Cardiac muscle cell (in vitro differentiated cells and primary cell): ENCODE measurements around the gene PIK3IP1. TPM values are rescaled to one million over a fixed set of nuclear protein-coding genes. Genes with fewer than 3 reads are reported as not detected.

Experiments
- DNase-seq, 2 donors: peaks; one replicate each; pipeline versions ENCODE4 v3.0.0 to v3.0.0-alpha.2; 2010 to 2017; ENCODE audit warnings: low read depth in 1 of 2, low spot score in 1 of 2
- H3K27ac ChIP-seq: fragments of 200-600 bp; sonication (generic); 2 replicates; pipeline ENCODE4 v1.5.1; 2016
- H3K27me3 ChIP-seq: fragments of 200-600 bp; sonication (generic); 2 replicates; pipeline ENCODE4 v1.6.0; 2016; ENCODE audit warnings: control low read depth
- H3K36me3 ChIP-seq: fragments of 200-600 bp; sonication (generic); 2 replicates; pipeline ENCODE4 v1.5.1; 2016; ENCODE audit warnings: control low read depth
- H3K4me1 ChIP-seq: fragments of 200-600 bp; sonication (generic); 2 replicates; pipeline ENCODE4 v1.8.1; 2017; ENCODE audit warnings: low read depth, mild to moderate bottlenecking, mixed run types
- H3K4me3 ChIP-seq: fragments of 200-600 bp; sonication (generic); 2 replicates; pipeline ENCODE4 v1.5.1; 2016; ENCODE audit warnings: mild to moderate bottlenecking
- H3K9me3 ChIP-seq: fragments of 200-600 bp; sonication (generic); 2 replicates; pipeline ENCODE4 v1.5.1; 2017; ENCODE audit warnings: low read depth, mild to moderate bottlenecking, control low read depth
- polyA plus RNA-seq: library from polyadenylated mRNA; unstranded; fragments of >200 nt; fragmentation: Nextera tagmentation; extraction: Ambion mirVana; gene quantifications from 2 replicates; pipeline ENCODE4 v1.2.1, GENCODE V29; 2016
- total RNA-seq: library from RNA; depleted of rRNA; stranded (reverse); fragments of >200 nt; gene quantifications from 2 replicates; pipeline ENCODE4 v1.2.3, GENCODE V29; 2016
- TF ChIP-seq, protein P1 (sequence below): IDR thresholded peaks from 2 replicates; pipeline ENCODE4 v1.5.1; 2012; ENCODE audit warnings: low read depth, mild to moderate bottlenecking, low read length

Gene PIK3IP1
- total and polyA plus RNA-seq, 2 experiments from 2014 or later: 7.2 to 12.0 TPM

DNA sequence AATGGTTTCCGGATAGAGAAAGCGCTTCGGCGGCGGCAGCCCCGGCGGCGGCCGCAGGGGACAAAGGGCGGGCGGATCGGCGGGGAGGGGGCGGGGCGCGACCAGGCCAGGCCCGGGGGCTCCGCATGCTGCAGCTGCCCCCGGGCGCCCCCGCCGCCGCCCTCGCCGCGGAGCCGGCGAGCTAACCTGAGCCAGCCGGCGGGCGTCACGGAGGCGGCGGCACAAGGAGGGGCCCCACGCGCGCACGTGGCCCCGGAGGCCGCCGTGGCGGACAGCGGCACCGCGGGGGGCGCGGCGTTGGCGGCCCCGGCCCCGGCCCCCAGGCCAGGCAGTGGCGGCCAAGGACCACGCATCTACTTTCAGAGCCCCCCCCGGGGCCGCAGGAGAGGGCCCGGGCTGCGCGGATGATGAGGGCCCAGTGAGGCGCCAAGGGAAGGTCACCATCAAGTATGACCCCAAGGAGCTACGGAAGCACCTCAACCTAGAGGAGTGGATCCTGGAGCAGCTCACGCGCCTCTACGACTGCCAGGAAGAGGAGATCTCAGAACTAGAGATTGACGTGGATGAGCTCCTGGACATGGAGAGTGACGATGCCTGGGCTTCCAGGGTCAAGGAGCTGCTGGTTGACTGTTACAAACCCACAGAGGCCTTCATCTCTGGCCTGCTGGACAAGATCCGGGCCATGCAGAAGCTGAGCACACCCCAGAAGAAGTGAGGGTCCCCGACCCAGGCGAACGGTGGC is 15.7 kb downstream of the PIK3IP1 start:
- TF ChIP-seq, protein P1, sequence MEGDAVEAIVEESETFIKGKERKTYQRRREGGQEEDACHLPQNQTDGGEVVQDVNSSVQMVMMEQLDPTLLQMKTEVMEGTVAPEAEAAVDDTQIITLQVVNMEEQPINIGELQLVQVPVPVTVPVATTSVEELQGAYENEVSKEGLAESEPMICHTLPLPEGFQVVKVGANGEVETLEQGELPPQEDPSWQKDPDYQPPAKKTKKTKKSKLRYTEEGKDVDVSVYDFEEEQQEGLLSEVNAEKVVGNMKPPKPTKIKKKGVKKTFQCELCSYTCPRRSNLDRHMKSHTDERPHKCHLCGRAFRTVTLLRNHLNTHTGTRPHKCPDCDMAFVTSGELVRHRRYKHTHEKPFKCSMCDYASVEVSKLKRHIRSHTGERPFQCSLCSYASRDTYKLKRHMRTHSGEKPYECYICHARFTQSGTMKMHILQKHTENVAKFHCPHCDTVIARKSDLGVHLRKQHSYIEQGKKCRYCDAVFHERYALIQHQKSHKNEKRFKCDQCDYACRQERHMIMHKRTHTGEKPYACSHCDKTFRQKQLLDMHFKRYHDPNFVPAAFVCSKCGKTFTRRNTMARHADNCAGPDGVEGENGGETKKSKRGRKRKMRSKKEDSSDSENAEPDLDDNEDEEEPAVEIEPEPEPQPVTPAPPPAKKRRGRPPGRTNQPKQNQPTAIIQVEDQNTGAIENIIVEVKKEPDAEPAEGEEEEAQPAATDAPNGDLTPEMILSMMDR: no peak
- no peak for DNase-seq
- H3K9me3 ChIP-seq: no peaks in the 10 kb centered on the region
- H3K36me3 ChIP-seq: peaks cover 21% of the 10 kb centered on the region
- H3K27ac ChIP-seq: no peak overlapping the region
- no peak overlapping the region for H3K4me3 ChIP-seq
- H3K27me3 ChIP-seq: no peaks in the 10 kb centered on the region
- H3K4me1 ChIP-seq: no peaks in the 10 kb centered on the region

DNA sequence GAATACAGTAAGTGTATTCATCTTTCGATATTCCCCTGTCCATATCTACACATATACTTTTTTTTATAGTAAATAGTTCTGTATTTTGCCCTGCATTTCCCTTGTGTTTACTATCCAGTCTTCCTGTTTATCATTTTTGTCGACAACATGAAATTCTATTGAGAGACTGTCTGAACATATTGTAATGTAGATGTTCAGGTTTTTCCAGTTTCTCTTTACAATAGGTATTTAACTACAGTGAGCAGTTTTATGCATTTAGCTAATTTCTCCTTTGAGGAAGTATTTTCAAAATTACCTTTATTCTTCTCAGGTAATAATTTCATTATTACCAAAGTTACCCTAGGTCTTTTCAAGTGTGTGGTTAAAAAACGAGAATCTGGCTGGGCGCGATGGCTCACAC is 16.7 kb downstream of the PIK3IP1 start:
- H3K27me3 ChIP-seq: no peaks in the 10 kb centered on the region
- TF ChIP-seq, protein P1: no peak
- H3K36me3 ChIP-seq: peaks cover 21% of the 10 kb centered on the region
- no peaks in the 10 kb centered on the region for H3K9me3 ChIP-seq
- H3K4me3 ChIP-seq: no peak overlapping the region
- DNase-seq: no peak
- H3K27ac ChIP-seq: no peak overlapping the region
- H3K4me1 ChIP-seq: no peaks in the 10 kb centered on the region

DNA sequence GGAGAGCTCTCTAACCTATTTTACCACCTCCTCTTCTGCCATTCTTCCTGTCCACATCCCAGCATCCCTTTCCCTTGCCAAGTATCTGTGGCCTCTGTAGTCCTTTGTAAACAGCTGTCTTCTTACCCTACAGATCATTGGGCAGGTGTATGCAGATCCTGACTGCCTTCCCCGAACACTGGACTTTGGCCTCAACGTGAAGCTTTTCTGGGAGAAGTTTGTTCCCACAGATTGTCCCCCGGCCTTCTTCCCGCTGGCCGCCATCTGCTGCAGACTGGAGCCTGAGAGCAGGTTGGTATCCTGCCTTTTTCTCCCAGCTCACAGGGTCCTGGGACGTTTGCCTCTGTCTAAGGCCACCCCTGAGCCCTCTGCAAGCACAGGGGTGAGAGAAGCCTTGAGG is 17.3 kb downstream of the PIK3IP1 start:
- Histone ChIP-seq H3K4me1 (no peaks in the 10 kb centered on the region), H3K27ac (no peak overlapping the region), H3K36me3 (peaks cover 21% of the 10 kb centered on the region), H3K4me3 (no peak overlapping the region), H3K9me3 (no peaks in the 10 kb centered on the region), H3K27me3 (no peaks in the 10 kb centered on the region)
- TF ChIP-seq, protein P1: no peak
- DNase-seq: no peak

DNA sequence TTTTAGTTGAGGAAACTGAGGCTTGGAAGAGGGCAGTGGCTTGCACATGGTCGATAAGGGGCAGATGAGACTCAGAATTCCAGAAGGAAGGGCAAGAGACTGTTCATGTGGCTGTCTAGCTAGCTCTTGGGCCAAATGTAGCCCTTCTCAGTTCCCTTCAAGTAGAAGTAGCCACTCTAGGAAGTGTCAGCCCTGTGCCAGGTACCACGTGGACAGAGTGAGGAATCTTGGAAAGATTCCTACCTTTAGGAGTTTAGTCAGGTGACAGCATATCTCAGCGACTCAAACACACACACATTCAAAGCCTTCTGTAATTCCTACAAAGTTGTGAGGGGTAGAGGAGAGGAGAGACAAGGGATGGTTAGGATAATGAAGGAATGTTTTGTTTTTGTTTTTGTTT is 18.3 kb downstream of the PIK3IP1 start:
- TF ChIP-seq, protein P1: no peak
- H3K27me3 ChIP-seq: no peaks in the 10 kb centered on the region
- H3K27ac ChIP-seq: no peak overlapping the region
- H3K36me3 ChIP-seq: peaks cover 21% of the 10 kb centered on the region
- H3K9me3 ChIP-seq: no peaks in the 10 kb centered on the region
- no peak overlapping the region for H3K4me3 ChIP-seq
- DNase-seq: no peak
- no peaks in the 10 kb centered on the region for H3K4me1 ChIP-seq

DNA sequence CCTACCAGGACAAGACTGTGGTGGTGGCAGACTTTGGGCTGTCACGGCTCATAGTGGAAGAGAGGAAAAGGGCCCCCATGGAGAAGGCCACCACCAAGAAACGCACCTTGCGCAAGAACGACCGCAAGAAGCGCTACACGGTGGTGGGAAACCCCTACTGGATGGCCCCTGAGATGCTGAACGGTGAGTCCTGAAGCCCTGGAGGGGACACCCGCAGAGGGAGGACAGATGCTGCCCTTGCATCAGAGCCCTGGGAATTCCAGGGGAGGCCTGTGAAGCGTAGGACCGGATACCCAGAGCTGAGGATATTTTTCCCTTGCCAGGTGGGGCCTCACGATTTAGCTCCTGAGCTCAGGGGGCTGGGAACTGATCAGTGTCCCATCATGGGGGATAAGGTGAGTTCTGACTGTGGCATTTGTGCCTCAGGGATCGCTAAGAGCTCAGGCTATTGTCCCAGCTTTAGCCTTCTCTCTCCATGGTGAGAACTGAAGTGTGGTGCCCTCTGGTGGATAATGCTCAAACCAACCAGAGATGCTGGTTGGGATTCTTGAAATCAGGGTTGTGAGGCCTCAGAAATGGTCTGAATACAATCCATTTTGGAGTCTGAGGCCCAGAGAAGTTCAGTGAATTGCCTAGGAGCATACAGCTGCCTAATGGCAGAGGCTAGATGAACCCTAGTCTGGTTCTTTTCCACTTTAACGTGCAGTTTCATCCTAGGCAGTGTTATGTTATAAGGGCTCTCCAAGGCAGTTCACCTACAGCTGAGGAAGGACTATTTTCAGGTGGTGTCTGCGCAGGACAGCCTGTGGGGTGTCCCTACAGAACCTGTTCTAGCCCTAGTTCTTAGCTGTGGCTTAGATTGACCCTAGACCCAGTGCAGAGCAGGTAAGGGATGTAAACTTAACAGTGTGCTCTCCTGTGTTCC is 19.5 kb downstream of the PIK3IP1 start:
- Histone ChIP-seq H3K4me1 (no peaks in the 10 kb centered on the region), H3K9me3 (no peaks in the 10 kb centered on the region), H3K4me3 (no peak overlapping the region), H3K27me3 (no peaks in the 10 kb centered on the region), H3K36me3 (peaks cover 21% of the 10 kb centered on the region), H3K27ac (no peak overlapping the region)
- DNase-seq: peak; percentile 75
- TF ChIP-seq, protein P1: peak; percentile 79
